GM23338 (cell line): ENCODE measurements around the gene TRAF3IP1. TPM values are rescaled to one million over a fixed set of nuclear protein-coding genes. Genes with fewer than 3 reads are reported as not detected.

Source experiments
- ATAC-seq: fragments of 200-7000 bp; cut with Tn5 transposase; 3 replicates; pipeline ENCODE4 v1.9.1; 2020
- DNase-seq: peaks from one replicate; pipeline ENCODE4 v3.0.0-alpha.2; 2015; ENCODE audit warnings: low spot score
- H2AFZ ChIP-seq: fragments of 200-600 bp; sonication (generic); 2 replicates; pipeline ENCODE4 v1.8.0; 2016; ENCODE audit warnings: antibody characterized with exemption, mild to moderate bottlenecking, moderate library complexity
- H3F3A ChIP-seq: fragments of 200-600 bp; sonication (generic); replicated peaks from 2 replicates; pipeline ENCODE4 v1.8.0; 2017; ENCODE audit warnings: antibody characterized with exemption, mixed run types, low read depth
- H3K27ac ChIP-seq: fragments of 200-600 bp; sonication (generic); 2 replicates; pipeline ENCODE4 v1.6.1; 2016; ENCODE audit warnings: low read depth
- H3K27me3 ChIP-seq: fragments of 200-600 bp; sonication (generic); 2 replicates; pipeline ENCODE4 v1.8.0; 2016; ENCODE audit warnings: mild to moderate bottlenecking, mixed run types, moderate library complexity; ENCODE audit not compliant: insufficient read depth
- H3K36me3 ChIP-seq: fragments of 200-600 bp; sonication (generic); 2 replicates; pipeline ENCODE4 v1.8.0; 2016; ENCODE audit warnings: mild to moderate bottlenecking; ENCODE audit not compliant: insufficient read depth
- H3K4me1 ChIP-seq: fragments of 200-600 bp; sonication (generic); 2 replicates; pipeline ENCODE4 v1.8.0; 2016; ENCODE audit warnings: mild to moderate bottlenecking, moderate library complexity; ENCODE audit not compliant: insufficient read depth
- H3K4me2 ChIP-seq: fragments of 200-600 bp; sonication (generic); 2 replicates; pipeline ENCODE4 v1.7.1; 2017; ENCODE audit warnings: mixed run types
- H3K4me3 ChIP-seq: fragments of 200-600 bp; sonication (generic); 2 replicates; pipeline ENCODE4 v1.6.1; 2016; ENCODE audit warnings: mixed run types
- H3K79me2 ChIP-seq: fragments of 200-600 bp; sonication (generic); replicated peaks from 2 replicates; pipeline ENCODE4 v1.8.0; 2017; ENCODE audit warnings: mild to moderate bottlenecking; ENCODE audit not compliant: insufficient read depth
- H3K9me2 ChIP-seq: fragments of 200-600 bp; sonication (generic); 2 replicates; pipeline ENCODE4 v1.8.0; 2017; ENCODE audit not compliant: insufficient read depth
- H4K20me1 ChIP-seq: fragments of 200-600 bp; sonication (generic); replicated peaks from 2 replicates; pipeline ENCODE4 v1.8.0; 2017; ENCODE audit warnings: mild to moderate bottlenecking; ENCODE audit not compliant: insufficient read depth
- H3K27ac Mint-ChIP-seq: 2 replicates; pipeline ENCODE4 v1.8.0; 2020; ENCODE audit warnings: inconsistent platforms, mild to moderate bottlenecking, moderate library complexity, mixed read lengths
- H3K27me3 Mint-ChIP-seq: 3 replicates; pipeline ENCODE4 v1.8.0; 2022; ENCODE audit warnings: low read depth, mild to moderate bottlenecking, moderate library complexity, mixed read lengths, inconsistent platforms; ENCODE audit not compliant: insufficient read depth, poor library complexity
- H3K36me3 Mint-ChIP-seq: 3 replicates; pipeline ENCODE4 v1.8.0; 2021; ENCODE audit warnings: low read depth, mild to moderate bottlenecking, inconsistent platforms, moderate library complexity, mixed read lengths
- H3K4me1 Mint-ChIP-seq: 3 replicates; pipeline ENCODE4 v1.8.0; 2020; ENCODE audit warnings: mild to moderate bottlenecking, inconsistent platforms, mixed read lengths
- H3K4me3 Mint-ChIP-seq: 3 replicates; pipeline ENCODE4 v1.8.0; 2021; ENCODE audit warnings: moderate library complexity, mild to moderate bottlenecking, inconsistent platforms, mixed read lengths
- H3K9me3 Mint-ChIP-seq: 3 replicates; pipeline ENCODE4 v1.8.0; 2020; ENCODE audit warnings: moderate library complexity, mild to moderate bottlenecking, inconsistent platforms, mixed read lengths
- CREB1 ChIP-seq: fragments of 250-450 bp; sonication (Bioruptor Pico); IDR thresholded peaks from 2 replicates; pipeline ENCODE4 v1.5.0; 2020; ENCODE audit warnings: low read depth, mild to moderate bottlenecking, moderate library complexity
- CTCF ChIP-seq, 2 experiments: fragments of 200-600 bp in 1 of 2; sonication (generic) in 1 of 2; conservative IDR thresholded peaks; 2 replicates each; pipeline versions ENCODE4 v1.5.1 to v1.6.1; 2016 to 2017; ENCODE audit warnings: antibody characterized with exemption in 2 of 2, low read depth in 2 of 2, mild to moderate bottlenecking in 2 of 2, moderate library complexity in 1 of 2
- ETS1 ChIP-seq: IDR thresholded peaks from 2 replicates; pipeline ENCODE4 v1.6.1; 2016; ENCODE audit warnings: antibody characterized with exemption
- EZH2 ChIP-seq: fragments of 200-600 bp; sonication (generic); IDR thresholded peaks from one replicate; pipeline ENCODE4 v1.8.0; 2017; ENCODE audit warnings: antibody characterized with exemption, mild to moderate bottlenecking, low read depth; ENCODE audit not compliant: unreplicated experiment
- EZH2phosphoT487 ChIP-seq: fragments of 200-600 bp; sonication (generic); IDR thresholded peaks from one replicate; pipeline ENCODE4 v1.8.1; 2018; ENCODE audit warnings: antibody characterized with exemption; ENCODE audit not compliant: unreplicated experiment
- JUNB ChIP-seq: IDR thresholded peaks from one replicate; pipeline ENCODE4 v1.6.1; 2016; ENCODE audit warnings: antibody characterized with exemption; ENCODE audit not compliant: unreplicated experiment
- NANOG ChIP-seq: IDR thresholded peaks from 2 replicates; pipeline ENCODE4 v1.6.1; 2016; ENCODE audit warnings: antibody characterized with exemption, borderline replicate concordance
- POLR2AphosphoS5 ChIP-seq: IDR thresholded peaks from 2 replicates; pipeline ENCODE4 v1.6.1; 2016; ENCODE audit warnings: antibody characterized with exemption, low read depth
- REST ChIP-seq: IDR thresholded peaks from one replicate; pipeline ENCODE4 v1.6.1; 2018; ENCODE audit warnings: antibody characterized with exemption; ENCODE audit not compliant: unreplicated experiment
- STAT1 ChIP-seq: IDR thresholded peaks from one replicate; pipeline ENCODE4 v1.6.1; 2016; ENCODE audit warnings: antibody characterized with exemption; ENCODE audit not compliant: unreplicated experiment
- ZNF114 ChIP-seq: fragments of 250-450 bp; sonication (Bioruptor Pico); IDR thresholded peaks from 2 replicates; pipeline ENCODE4 v1.5.0; 2020; ENCODE audit warnings: mild to moderate bottlenecking, moderate library complexity
- ZNF331 ChIP-seq: fragments of 250-450 bp; sonication (Bioruptor Pico); IDR thresholded peaks from 2 replicates; pipeline ENCODE4 v1.5.0; 2020; ENCODE audit warnings: low read depth, mild to moderate bottlenecking, moderate library complexity
- ZNF462 ChIP-seq: fragments of 250-450 bp; sonication (Bioruptor Pico); IDR thresholded peaks from 2 replicates; pipeline ENCODE4 v1.5.0; 2020; ENCODE audit warnings: mild to moderate bottlenecking, moderate library complexity
- polyA plus RNA-seq: library from polyadenylated mRNA; unstranded; fragments of >200 nt; fragmentation: Nextera tagmentation; extraction: Ambion mirVana; gene quantifications from 2 replicates; pipeline ENCODE4 v1.2.1, GENCODE V29; 2016
- total RNA-seq: library from RNA; depleted of rRNA; stranded (reverse); fragments of >200 nt; shearing (Covaris generic); gene quantifications from 2 replicates; pipeline ENCODE4 v1.2.3, GENCODE V29; 2014

Gene TRAF3IP1
- total and polyA plus RNA-seq, 2 experiments from 2014 or later: 12.5 to 20.7 TPM

GRCh38 chr2:238418999-238419546 is 98.8 kb downstream of the TRAF3IP1 start:
- TF ChIP-seq ETS1 (no peak), ZNF331 (CRISPR knock-in tag) (no peak), CTCF (conservative IDR thresholded peaks at IDR 0.05; ENCODE audit: low read depth in 2 of 2) (no peak), ZNF462 (no peak), EZH2phosphoT487 (no peak), NANOG (no peak), ZNF114 (CRISPR knock-in tag) (no peak), CREB1 (CRISPR knock-in tag) (no peak), JUNB (no peak), REST (no peak), EZH2 (no peak), STAT1 (no peak), POLR2AphosphoS5 (no peak)
- DNase-seq (no peak), ATAC-seq (no peak)
- Mint-ChIP-seq H3K36me3 (peaks cover 22% of the 10 kb centered on the region), H3K4me1 (peaks cover 20% of the 10 kb centered on the region), H3K27me3 (peaks cover 3% of the 10 kb centered on the region), H3K4me3 (no peak overlapping the region), H3K9me3 (peaks cover 27% of the 10 kb centered on the region), H3K27ac (no peak overlapping the region)
- Histone ChIP-seq H3K4me2 (no peak overlapping the region), H4K20me1 (no peaks in the 10 kb centered on the region), H2AFZ (no peak overlapping the region), H3K9me2 (no peaks in the 10 kb centered on the region), H3K36me3 (no peaks in the 10 kb centered on the region), H3K79me2 (no peaks in the 10 kb centered on the region), H3K4me3 (no peak overlapping the region), H3K4me1 (peaks cover 13% of the 10 kb centered on the region), H3F3A (no peaks in the 10 kb centered on the region), H3K27me3 (no peaks in the 10 kb centered on the region), H3K27ac (no peak overlapping the region)
